ENCODE data around the gene RNF20.
"Not testable (repeated sequence)": the region's sequence is repeated elsewhere in the genome, so short reads cannot be mapped to it uniquely, and the experiment has no call there.

The RNF20 gene

DNA sequence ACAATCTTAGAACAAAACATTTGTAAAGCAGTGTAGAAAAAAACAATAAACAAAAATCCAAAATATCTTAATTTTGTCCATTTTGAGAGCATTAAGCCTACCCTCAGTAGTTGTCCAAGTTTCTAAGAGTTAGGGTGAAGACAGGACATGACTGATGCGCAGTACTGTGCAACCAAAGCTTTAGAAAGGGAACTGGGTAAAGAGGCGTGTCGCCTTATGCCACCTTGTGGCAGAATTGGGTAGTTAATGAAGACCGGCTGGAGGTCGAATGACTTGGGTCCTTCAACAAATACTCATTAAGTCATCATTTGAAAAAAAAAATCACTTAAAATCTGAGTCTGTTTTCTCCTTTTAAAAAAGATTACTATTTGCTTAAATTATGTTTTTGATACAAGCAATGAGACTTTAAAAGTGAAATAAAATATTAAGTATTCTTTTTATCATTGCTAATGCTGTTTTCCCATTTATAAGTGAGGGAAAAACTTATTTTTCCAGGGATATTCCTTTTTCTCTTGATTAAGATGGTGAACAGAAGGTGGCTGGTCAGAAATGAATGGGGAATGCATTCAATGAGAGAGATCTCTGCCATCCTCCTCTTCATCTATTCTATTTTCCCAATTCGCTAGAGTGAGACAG, 3.5 kb upstream of the RNF20 start:
- DNase-seq (ENCODE audit: low read depth in 2 of 2), result peak; percentile 39 to 61

DNA sequence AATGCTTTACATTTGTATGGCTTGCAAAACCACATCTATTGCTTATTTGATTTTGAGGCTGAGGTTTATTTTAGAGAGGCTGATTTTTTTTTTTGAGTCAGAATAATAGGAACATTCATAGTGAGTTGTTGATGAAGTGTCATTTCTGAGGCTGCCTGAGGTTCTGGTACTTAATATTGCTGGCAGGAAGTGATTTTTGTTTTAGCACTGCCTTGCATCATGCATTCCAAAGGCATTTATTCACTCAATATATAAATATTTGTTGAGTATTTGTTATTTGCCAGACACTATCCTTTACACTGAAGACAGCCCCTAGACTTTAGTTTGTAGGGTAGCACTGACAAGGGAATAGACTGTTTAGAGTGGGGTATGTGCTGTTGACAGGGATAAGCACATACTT, 2.7 kb downstream of the RNF20 start:
- no peak for DNase-seq (ENCODE audit: low read depth in 2 of 2)

DNA sequence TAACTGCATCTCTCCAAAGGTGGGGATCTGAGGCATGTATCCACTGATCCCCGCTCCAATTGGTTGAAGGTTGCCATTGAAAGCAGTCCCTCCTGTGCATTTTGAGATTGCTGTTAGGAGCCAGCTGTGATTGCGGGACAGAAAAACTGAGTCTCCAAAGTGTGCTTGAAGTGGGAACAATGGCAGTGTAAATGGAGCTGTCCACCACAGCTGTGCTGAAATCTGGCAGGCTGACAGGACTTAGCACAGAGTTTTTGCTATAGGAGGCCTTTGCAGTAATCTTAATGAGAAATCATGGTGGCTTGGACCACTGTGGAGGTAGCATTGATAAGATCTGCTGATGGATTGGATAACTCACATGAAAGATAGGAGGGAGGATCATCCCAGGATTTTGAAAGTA, 3.3 kb downstream of the RNF20 start:
- DNase-seq (ENCODE audit: low read depth in 2 of 2), result no peak

DNA sequence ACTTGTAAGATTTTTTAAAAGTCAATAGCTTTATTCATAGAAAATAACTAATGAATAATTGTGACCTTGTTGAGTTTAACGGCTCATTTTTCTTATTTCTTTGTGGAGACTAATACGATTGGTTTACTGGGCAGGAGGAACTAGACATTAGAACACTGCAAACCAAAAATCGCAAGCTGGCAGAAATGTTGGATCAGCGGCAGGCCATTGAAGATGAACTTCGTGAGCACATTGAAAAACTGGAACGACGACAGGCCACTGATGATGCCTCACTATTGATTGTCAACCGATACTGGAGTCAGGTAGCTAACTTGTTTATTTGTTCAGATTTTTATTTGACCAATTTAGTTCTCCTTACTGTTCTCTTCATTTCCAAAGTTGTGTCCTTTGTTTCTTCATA, 6.4 kb downstream of the RNF20 start:
- no peak for DNase-seq (ENCODE audit: low read depth in 2 of 2)

DNA sequence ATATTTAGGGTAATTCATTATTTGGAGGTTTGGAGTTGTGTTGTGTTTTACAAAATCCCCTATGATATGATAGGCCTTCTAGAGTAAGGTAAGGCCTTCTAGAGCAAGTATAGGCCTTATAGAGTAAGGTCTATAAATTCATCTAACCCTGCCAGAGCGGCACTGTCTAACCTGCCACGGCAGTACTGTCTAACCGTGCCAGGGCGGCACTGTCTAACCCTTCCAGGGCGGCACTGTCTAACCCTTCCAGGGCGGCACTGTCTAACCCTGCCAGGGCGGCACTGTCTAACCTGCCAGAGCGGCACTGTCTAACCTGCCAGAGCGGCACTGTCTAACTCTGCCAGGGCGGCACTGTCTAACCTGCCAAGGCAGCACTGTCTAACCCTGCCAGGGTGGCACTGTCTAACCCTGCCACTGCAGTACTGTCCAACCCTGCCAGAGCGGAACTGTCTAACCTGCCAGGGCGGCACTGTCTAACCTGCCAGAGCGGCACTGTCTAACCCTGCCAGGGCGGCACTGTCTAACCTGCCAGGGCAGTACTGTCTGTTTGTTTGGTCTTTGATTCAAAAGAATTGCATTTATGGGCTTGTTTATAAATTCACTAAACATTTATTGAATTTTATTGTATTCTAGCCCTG, 9.6 kb downstream of the RNF20 start:
- DNase-seq (ENCODE audit: low read depth in 2 of 2), result no peak

DNA sequence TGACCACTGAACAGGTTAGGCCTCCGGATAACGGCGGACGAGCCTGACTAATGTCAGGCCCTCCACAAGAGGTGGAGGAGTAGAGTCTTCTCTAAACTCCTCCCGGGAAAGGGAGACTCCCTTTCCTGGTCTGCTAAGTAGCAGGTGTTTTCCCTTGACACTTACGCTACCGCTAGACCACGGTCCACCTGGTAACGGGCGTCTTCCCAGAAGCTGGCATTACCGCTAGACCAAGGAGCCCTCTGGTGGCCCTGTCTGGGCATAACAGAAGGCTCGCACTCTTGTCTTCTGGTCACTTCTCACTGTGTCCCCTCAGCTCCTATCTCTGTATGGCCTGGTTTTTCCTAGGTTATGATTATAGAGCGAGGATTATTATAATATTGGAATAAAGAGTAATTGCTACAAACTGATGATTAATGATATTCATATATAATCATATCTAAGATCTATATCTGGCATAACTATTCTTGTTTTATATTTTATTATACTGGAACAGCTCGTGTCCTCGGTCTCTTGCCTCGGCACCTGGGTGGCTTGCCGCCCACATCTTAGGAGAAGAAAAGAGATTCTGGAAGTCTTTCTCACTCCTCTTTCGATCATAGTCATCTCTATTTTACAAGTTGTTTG, 15.9 kb downstream of the RNF20 start:
- DNase-seq (ENCODE audit: low read depth in 2 of 2), result not testable (repeated sequence)

DNA sequence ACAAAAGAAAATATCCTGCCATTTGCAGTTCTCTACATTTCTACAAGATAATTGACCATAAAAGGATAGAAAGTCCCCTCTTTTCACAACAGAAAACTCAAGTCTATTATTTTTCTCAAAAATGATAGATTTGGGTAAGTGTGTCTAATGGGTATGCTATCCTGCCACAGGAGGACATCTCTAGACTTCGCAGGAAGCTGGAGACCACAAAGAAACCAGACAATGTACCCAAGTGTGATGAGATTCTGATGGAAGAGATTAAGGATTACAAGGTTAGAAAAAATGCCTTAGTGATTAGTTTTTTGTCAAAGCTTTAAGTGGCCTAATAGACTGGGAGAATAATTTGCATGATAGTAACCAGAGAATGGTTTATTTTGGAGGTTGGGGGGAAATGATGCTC, 28.1 kb downstream of the RNF20 start:
- no peak for DNase-seq (ENCODE audit: low read depth in 2 of 2)

DNA sequence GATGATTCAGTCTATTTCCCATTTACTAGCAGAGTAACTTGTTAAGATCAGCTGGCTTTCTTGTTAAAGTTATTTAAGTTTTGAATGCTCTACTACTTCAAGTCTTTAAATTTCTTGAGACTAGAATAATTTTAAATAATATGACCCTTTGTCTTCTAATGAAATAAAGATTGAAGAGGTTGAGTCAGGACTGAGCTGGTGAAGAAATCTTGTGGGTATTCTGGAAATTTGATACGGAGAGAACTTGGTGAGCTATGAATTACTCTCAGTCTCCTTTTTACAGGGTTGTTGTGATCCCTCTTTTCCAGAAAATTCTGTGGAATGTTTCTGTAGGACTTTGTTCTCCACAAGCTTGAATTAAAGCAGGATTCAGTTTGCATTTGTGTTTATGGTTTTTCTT, 29.3 kb downstream of the RNF20 start:
- no peak for DNase-seq (ENCODE audit: low read depth in 2 of 2)

DNA sequence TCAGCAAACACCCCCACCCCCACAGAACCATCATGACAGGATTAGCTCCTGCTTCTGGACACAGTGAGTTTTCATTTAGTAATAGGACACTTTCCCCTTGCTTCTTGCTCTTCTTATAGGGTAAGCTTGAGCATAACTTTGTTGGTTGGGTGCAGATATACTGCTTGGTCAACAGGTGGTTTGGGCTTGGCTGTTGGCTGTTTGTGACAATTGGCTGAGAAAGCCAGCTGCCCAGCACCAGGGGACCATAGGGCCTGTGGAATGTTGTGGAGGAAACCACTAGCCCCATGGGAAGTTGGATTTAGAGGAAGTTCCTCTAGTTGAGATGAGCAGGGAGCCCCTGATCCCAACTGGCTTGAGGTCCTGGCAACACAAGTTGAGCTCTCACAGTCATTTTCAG, 30.6 kb downstream of the RNF20 start:
- DNase-seq (ENCODE audit: low read depth in 2 of 2), result no peak

DNA sequence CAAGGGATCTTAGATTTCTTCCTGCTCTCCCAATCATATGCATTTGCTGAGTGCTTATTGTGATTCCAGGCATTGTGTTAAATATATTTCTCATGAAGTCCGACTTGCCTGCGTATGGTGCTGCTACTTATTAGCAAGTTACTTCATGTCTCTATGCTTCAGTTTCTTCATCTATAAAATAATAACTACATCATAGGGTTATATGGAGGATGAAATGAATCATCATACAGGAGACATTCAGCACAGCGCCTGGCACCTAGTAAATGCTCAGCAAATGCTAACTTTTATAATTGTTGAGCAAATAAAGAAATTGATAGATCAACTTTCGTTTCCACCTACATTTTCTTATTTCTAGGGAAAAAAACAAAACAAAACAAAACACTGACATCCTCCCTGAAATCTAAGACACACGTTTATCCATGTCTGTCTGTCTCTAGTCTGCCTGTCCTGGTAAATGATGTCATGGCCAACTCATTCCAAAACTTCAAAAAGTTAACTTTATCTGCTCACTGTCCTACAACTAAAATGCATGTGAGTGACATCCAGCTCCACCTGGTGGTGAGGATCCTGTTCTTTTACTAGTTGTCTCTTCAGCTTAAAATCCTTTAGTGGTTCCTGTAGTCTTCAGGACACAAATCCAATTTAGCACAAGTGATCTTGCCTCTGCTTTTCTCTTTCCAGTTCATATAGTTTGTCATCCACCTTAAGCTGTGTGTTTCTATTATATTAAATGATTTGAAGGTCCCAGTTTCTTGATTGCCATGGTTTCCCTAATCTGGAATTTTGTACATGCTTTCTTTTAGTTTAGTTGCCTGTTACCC, 33.5 kb downstream of the RNF20 start:
- DNase-seq (ENCODE audit: low read depth in 2 of 2), result peak; percentile 14 to 20

DNA sequence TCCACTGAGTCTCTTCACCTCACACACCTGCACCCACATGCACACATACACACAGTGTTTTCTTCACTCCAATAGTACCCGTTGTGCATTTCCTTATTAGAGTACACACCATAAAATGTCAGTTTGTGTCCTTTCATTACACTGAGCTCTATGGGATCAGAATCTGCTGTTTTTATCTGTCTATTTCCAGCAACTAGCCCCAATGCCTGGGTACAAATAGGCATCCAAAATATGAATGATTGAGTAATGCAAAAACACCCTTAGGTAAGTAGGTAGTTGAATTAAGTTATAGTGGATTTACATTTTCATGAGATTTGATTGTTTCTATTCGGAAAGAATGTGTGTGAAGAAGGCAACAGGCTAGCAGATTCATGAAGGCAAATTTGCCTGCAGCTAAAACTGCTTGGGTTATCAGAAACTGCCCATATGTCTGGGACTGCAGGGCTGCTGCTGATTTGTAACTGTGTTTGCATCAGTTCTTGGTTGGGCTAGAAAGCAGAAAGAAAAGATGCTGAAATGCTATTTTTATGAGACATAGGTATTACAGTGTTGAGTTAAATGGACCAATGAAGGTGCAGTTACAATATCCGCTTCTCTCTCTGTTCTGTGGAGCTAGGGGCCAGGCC, 34.2 kb downstream of the RNF20 start:
- no peak for DNase-seq (ENCODE audit: low read depth in 2 of 2)

DNA sequence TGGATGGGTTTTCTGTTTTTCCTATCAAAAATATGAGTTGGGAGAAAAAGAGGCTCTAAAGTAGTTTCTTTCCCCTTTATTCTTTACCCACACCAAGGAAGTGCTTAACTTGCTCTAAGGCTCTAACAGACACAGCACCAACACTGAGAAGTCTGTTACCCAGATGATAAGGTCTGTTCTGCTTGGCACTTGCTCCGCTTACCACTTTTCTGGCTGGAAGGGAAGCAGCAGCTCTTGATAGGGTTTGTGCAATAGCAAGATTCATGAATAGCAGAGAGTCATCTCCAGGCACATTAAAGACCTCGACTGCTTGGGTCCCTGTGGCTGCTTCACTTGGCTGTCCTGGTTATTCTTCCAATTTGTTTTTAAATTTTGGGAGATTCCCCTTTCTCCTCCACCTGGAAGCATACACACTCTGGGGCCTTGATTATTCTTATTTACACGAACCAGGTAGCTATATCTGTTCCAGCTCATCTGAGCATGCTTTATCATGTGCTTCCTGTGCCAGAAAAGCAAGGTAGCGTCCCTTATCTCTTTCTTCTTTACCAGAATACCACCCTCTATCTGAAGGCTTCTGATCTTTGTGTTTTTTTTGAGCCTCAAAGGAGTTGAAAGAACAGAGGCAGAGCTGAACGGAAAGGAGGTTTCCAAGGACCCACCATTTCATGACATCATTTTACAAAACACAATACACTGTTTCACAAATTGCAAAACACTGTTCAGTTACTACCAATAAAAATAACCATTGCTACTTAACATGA, 36.3 kb downstream of the RNF20 start:
- DNase-seq (ENCODE audit: low read depth in 2 of 2), result no peak

DNA sequence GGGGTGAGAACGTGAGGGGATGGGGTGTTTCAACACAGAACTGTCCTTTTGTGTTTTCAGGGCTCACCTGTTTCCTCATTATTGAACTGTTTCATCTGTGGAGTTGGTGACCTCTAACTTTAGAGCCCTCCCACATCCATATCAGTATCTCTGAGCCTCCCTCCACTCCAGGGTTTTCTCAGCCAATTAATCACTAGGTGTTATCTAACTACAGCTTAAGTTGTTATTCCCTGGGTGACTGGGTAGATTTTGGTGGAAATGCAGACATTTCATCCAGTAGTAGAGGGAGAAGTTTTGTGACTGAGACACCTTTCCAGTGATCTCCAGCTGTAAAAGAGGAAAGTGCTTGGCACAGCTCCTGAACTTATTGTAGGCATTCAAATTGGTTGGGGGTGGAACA, 37.5 kb downstream of the RNF20 start:
- DNase-seq (ENCODE audit: low read depth in 2 of 2), result no peak

DNA sequence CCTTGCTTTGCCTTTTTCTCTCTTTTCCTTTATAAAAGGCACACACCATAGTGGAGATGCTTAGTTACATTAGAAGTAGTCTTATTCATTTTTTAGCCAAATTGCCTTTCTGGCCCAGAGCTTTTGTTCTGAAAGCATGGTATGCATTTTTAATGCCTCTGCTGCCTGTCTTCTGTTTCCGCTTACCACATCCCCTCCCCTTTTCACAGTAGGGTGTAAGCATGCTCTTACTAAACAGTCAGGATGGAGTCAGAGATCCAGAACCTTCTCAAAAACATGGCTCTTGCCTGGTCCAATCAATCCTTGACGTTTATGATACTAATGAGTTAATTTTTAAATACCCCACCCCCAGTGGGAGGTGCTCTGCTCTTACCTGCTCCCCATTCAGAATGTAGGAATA, 38.7 kb downstream of the RNF20 start:
- no peak for DNase-seq (ENCODE audit: low read depth in 2 of 2)

DNA sequence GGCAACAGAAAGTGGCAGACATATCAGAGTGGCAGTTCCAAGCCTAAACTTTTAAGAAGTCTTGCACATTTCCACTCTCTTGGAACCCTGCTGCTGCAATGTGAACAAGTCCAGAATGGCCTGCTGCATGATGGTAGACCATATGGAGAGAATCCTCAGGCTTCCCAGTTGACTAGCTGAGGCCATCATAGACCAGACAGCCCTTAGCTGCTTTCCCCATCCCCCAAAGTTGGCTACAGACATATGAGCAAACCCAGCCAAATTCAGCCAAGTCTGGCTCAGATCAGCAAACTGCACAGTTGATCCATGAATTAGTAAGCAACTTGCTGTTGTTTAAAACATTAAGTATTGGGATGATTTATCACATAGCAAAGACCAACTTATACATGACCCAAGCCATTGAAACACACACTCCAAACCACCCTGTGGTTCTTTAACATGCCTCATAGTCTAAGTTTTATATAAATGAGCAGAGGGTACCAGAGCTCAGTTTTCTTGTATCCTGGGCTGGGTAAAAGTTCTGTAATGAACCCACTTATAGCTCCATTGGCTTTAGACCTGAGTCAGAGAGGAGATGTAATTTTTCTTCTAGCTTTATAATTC, 41.2 kb downstream of the RNF20 start:
- DNase-seq (ENCODE audit: low read depth in 2 of 2), result no peak

DNA sequence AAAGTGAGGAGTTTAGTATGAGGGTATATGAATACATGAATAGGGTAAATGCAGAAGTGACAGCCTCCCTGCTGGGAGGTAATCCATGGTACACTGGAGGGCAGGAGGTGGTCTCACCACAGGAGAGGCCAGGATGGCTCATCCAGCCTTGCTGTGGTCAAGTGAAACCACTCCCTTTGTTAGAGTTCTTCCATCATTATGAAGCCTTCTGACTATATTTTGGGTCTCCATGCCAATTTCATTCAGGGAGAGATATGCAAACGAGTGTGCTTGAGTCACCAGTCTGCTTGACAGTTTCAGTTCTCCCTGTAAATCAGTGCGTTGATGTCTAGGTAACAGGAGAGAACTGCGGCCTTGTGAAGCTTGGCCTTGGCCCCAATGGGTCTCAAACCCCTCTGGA, 44.7 kb downstream of the RNF20 start:
- no peak for DNase-seq (ENCODE audit: low read depth in 2 of 2)

DNA sequence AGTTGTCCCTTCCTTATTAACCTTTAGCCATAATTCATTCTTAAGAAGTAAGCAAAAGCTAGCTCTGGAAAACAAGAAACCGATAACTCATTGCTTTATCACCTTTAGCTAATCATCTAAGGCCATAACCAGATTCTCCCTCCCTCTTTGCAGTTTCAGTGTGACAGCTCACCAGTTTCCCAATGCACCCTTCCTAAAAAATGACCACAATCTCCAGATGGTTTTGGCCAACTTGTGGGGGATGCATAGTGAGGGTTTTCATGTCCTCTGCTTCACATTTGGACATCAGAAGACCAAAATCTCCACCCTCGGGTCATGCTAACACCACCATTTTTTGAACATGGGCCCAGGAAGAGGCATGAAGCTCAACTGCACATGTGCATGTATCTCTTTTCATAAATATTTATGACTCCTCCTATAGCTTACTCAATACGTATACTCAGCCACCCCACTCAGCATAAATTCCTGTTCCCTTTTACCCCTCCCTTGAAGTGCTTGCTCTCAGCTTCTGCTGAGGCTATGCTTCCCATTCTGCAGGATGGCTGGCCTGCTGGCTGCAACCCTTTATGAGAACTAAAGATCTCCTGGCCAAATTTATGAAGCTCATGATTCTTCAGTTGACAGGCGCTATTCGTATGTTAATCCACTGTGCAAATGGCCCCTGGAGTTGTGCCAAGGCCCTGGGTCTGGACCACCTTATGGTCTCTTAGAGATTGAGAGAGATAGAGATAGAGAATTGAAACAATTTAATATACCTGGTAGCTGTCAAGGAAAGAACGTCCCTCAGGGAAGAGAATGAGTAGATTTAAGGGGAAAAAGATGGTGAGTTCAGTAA, 46.3 kb downstream of the RNF20 start:
- no peak for DNase-seq (ENCODE audit: low read depth in 2 of 2)

DNA sequence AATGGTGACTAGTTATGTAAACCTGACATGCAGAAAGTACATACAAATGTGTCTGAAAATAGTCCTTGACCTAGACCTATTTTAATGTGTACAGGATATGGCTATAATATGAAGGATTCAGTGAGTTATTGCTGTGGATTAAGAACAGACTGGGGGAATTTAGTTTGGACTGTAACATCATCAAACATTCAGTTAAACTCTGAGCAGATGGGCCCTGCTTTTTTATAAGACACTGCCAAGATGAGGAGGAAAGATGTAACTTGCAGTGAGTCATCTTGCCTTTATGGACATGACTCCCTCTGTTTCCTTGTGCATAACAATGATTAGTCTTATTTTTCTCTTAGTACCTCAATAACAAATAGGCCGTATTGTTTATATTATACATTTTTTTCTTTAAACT, 48.9 kb downstream of the RNF20 start:
- no peak for DNase-seq (ENCODE audit: low read depth in 2 of 2)

DNA sequence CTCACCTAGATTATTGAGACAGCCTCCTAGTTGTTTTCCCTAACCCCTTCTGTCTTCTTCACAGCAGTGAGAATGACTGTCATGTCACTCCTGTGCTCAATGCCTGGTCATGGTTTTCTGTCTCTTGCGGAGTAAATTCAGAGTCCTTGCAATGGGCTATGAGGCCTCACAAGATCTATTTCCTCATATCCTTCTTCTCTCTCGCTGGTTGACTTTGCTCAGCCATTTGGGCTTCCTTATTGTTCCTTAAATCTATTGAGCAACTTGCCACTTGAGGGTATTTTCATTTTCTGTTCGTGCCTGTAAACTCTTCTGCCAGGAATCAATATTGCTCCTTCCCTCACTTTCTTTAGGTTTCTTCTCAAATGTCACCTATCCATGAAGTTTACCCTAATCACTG, 52.1 kb downstream of the RNF20 start:
- DNase-seq (ENCODE audit: low read depth in 2 of 2), result no peak

DNA sequence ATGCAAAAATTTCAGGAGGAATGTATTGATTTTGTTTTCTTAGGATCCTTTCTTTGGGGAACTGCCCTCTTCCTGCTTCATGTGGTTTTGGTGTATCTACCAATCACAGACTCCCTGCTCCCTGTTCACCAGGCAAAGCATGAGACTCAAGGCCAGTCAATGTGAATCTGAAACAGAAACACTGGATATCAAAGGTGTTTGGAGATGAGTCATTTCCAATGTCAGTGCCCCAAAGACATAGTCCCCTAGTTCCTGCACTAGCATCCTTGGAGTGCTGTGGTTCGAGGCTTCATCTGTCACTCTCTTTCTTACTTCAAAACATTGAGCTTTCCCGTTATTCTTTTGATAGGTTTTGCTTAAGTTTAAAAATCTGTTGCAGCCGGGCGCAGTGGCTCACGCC, 53.0 kb downstream of the RNF20 start:
- no peak for DNase-seq (ENCODE audit: low read depth in 2 of 2)
